Measurements from ENCODE around the gene HIF3A. TPM values are rescaled to one million over a fixed set of nuclear protein-coding genes. Genes with fewer than 3 reads are reported as not detected.

Gene HIF3A
- total RNA-seq, 3 donors from 2014 or later (not counting 1 experiment from before 2014, with no cell fraction given) = not detected

DNA sequence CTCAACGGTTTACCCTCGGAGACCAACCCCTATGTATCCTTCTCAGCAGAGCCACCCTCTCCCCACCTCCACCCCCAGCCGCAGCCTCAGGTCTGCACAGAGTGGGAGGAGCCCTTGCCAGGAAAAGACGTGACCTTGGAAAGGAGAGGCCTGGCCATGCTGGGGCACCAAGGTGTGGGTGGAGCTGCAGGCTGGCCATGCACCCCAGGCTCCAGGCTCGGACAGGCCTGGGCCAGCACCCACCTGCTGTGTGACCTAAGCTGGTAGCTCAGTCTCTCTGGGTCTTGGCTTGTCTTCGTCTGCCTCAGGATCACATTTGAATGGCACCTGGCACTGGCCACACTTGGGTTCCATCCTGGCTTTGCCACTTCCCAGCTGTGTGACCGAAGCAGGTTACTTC, 87.0 kb downstream of the HIF3A start:
- H3K9me3 Mint-ChIP-seq = no peaks in the 10 kb centered on the region
- H3K36me3 ChIP-seq (ENCODE audit: control insufficient read depth, insufficient read depth, low read length) = peaks cover 80% of the 10 kb centered on the region
- H3K4me3 Mint-ChIP-seq = no peak overlapping the region
- no peak overlapping the region for H3K4me3 ChIP-seq (ENCODE audit: low read length)
- no peak for ATAC-seq
- H3K4me1 Mint-ChIP-seq = peaks cover 0 to 17% of the 10 kb centered on the region in 2 donors
- H3K4me1 ChIP-seq (ENCODE audit: control insufficient read depth, insufficient read depth, low read length) = no peaks in the 10 kb centered on the region
- peaks cover 20% of the 10 kb centered on the region for H3K36me3 Mint-ChIP-seq
- no peak overlapping the region for H3K27ac ChIP-seq (ENCODE audit: low read length)
- H3K27me3 ChIP-seq (ENCODE audit: control insufficient read depth, insufficient read depth, low read length) = no peaks in the 10 kb centered on the region
- TF ChIP-seq, protein P1, sequence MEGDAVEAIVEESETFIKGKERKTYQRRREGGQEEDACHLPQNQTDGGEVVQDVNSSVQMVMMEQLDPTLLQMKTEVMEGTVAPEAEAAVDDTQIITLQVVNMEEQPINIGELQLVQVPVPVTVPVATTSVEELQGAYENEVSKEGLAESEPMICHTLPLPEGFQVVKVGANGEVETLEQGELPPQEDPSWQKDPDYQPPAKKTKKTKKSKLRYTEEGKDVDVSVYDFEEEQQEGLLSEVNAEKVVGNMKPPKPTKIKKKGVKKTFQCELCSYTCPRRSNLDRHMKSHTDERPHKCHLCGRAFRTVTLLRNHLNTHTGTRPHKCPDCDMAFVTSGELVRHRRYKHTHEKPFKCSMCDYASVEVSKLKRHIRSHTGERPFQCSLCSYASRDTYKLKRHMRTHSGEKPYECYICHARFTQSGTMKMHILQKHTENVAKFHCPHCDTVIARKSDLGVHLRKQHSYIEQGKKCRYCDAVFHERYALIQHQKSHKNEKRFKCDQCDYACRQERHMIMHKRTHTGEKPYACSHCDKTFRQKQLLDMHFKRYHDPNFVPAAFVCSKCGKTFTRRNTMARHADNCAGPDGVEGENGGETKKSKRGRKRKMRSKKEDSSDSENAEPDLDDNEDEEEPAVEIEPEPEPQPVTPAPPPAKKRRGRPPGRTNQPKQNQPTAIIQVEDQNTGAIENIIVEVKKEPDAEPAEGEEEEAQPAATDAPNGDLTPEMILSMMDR (IDR thresholded peaks at IDR 0.05) = no peak
- intact Hi-C loops (cut with micrococcal nuclease) = no loop called here
- WGBS (ENCODE audit: insufficient coverage) = 93% methylated on average over 7 of the region's 7 CpGs
- no peaks in the 10 kb centered on the region for H3K9me3 ChIP-seq (ENCODE audit: control insufficient read depth, insufficient read depth, low read length)
- H3K27ac Mint-ChIP-seq = no peak overlapping the region
- H3K27me3 Mint-ChIP-seq (ENCODE audit: low read depth in 2 of 2) = no peaks in the 10 kb centered on the region
- no peak for DNase-seq

DNA sequence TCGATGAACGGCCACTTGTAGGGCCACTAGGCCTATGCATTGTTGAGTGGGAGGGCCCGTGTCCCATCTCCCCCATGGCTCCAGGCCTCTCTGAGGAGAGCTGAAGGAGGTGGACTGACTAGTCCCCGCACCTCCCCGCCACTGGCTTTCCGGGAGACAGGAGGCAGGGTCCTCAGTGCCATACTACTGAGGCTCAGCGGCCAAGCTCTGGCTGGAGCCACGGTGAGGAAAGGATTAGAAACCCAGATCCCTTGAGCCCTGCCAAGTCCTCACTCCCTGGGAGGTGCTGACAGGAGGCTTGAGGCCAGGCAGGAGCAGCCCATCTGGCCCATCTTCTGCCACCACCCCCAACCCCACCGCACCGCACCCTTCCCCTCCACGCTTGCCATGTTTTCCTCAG, 87.6 kb downstream of the HIF3A start:
- Mint-ChIP-seq H3K27ac (no peak overlapping the region), H3K4me1 (peaks cover 0 to 15% of the 10 kb centered on the region in 2 donors), H3K36me3 (peaks cover 20% of the 10 kb centered on the region), H3K4me3 (no peak overlapping the region), H3K27me3 (ENCODE audit: low read depth in 2 of 2) (no peaks in the 10 kb centered on the region), H3K9me3 (no peaks in the 10 kb centered on the region)
- ATAC-seq = no peak
- no peak overlapping the region for H3K27ac ChIP-seq (ENCODE audit: low read length)
- no peak overlapping the region for H3K4me3 ChIP-seq (ENCODE audit: low read length)
- no peaks in the 10 kb centered on the region for H3K4me1 ChIP-seq (ENCODE audit: control insufficient read depth, insufficient read depth, low read length)
- TF ChIP-seq, protein P1 (IDR thresholded peaks at IDR 0.05) = no peak
- H3K36me3 ChIP-seq (ENCODE audit: control insufficient read depth, insufficient read depth, low read length) = peaks cover 81% of the 10 kb centered on the region
- no peaks in the 10 kb centered on the region for H3K27me3 ChIP-seq (ENCODE audit: control insufficient read depth, insufficient read depth, low read length)
- 98% methylated on average over 11 of the region's 11 CpGs for WGBS (ENCODE audit: insufficient coverage)
- DNase-seq = no peak
- intact Hi-C loops (cut with micrococcal nuclease) = no loop called here
- no peaks in the 10 kb centered on the region for H3K9me3 ChIP-seq (ENCODE audit: control insufficient read depth, insufficient read depth, low read length)

GRCh38 chr19:46385636-46386035, 88.8 kb downstream of the HIF3A start:
- intact Hi-C loops (cut with micrococcal nuclease) = no loop called here
- WGBS (ENCODE audit: insufficient coverage) = 91% methylated on average over 11 of the region's 11 CpGs
- H3K27ac ChIP-seq (ENCODE audit: low read length) = no peak overlapping the region
- ATAC-seq = no peak
- no peaks in the 10 kb centered on the region for H3K9me3 ChIP-seq (ENCODE audit: control insufficient read depth, insufficient read depth, low read length)
- H3K27me3 ChIP-seq (ENCODE audit: control insufficient read depth, insufficient read depth, low read length) = no peaks in the 10 kb centered on the region
- no peak for DNase-seq
- Mint-ChIP-seq H3K27me3 (ENCODE audit: low read depth in 2 of 2) (no peaks in the 10 kb centered on the region), H3K27ac (peak overlapping the region in 1 of 2 donors; percentile 71), H3K4me1 (peaks cover 0 to 17% of the 10 kb centered on the region in 2 donors), H3K4me3 (no peak overlapping the region), H3K36me3 (peaks cover 16% of the 10 kb centered on the region), H3K9me3 (no peaks in the 10 kb centered on the region)
- no peak overlapping the region for H3K4me3 ChIP-seq (ENCODE audit: low read length)
- TF ChIP-seq, protein P1 (IDR thresholded peaks at IDR 0.05) = no peak
- peaks cover 87% of the 10 kb centered on the region for H3K36me3 ChIP-seq (ENCODE audit: control insufficient read depth, insufficient read depth, low read length)
- no peaks in the 10 kb centered on the region for H3K4me1 ChIP-seq (ENCODE audit: control insufficient read depth, insufficient read depth, low read length)

DNA sequence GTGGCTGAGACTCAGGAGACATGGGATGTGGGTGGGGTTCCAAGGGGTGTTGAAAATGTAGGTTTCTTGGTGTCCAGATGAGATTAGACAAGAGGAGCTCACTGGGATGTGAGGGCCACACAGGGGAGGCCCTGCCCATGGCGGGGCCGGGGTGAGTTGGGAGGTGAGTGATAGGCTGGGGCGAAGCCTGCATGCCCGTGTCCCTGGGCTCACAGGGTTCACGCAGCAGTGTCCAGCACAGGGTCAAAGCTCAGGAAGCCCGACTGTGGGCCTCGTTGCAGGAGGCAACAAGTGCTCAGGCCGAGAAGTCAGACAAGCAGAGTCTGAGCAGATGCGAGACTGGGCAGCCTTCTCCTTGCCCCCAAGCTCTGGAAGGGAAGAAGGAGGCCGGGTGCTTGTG, 89.3 kb downstream of the HIF3A start:
- Histone ChIP-seq H3K27me3 (ENCODE audit: control insufficient read depth, insufficient read depth, low read length) (no peaks in the 10 kb centered on the region), H3K27ac (ENCODE audit: low read length) (no peak overlapping the region), H3K4me1 (ENCODE audit: control insufficient read depth, insufficient read depth, low read length) (no peaks in the 10 kb centered on the region), H3K4me3 (ENCODE audit: low read length) (no peak overlapping the region), H3K36me3 (ENCODE audit: control insufficient read depth, insufficient read depth, low read length) (peaks cover 87% of the 10 kb centered on the region), H3K9me3 (ENCODE audit: control insufficient read depth, insufficient read depth, low read length) (no peaks in the 10 kb centered on the region)
- no peaks in the 10 kb centered on the region for H3K9me3 Mint-ChIP-seq
- no peak overlapping the region for H3K4me3 Mint-ChIP-seq
- intact Hi-C loops (cut with micrococcal nuclease) = no loop called here
- WGBS (ENCODE audit: insufficient coverage) = 97% methylated on average over 10 of the region's 10 CpGs
- peak overlapping the region in 1 of 2 donors; percentile 71 for H3K27ac Mint-ChIP-seq
- H3K27me3 Mint-ChIP-seq (ENCODE audit: low read depth in 2 of 2) = no peaks in the 10 kb centered on the region
- ATAC-seq (no peak), DNase-seq (no peak)
- TF ChIP-seq, protein P1 (IDR thresholded peaks at IDR 0.05) = no peak
- H3K36me3 Mint-ChIP-seq = peaks cover 10% of the 10 kb centered on the region
- H3K4me1 Mint-ChIP-seq = peaks cover 0 to 17% of the 10 kb centered on the region in 2 donors

All from natural killer cell (primary cell).